Retina (tissue), 1 donor: Measurements from ENCODE around the gene LPXN.
A peak's percentile ranks its signal among the peaks of the same experiment; 100 is the strongest.
"Not testable (repeated sequence)": the region's sequence is repeated elsewhere in the genome, so short reads cannot be mapped to it uniquely, and the experiment has no call there.

ENCODE experiments used
- DNase-seq: peaks from one replicate; pipeline ENCODE4 v3.0.0-alpha.2; 2016

The LPXN gene

DNA sequence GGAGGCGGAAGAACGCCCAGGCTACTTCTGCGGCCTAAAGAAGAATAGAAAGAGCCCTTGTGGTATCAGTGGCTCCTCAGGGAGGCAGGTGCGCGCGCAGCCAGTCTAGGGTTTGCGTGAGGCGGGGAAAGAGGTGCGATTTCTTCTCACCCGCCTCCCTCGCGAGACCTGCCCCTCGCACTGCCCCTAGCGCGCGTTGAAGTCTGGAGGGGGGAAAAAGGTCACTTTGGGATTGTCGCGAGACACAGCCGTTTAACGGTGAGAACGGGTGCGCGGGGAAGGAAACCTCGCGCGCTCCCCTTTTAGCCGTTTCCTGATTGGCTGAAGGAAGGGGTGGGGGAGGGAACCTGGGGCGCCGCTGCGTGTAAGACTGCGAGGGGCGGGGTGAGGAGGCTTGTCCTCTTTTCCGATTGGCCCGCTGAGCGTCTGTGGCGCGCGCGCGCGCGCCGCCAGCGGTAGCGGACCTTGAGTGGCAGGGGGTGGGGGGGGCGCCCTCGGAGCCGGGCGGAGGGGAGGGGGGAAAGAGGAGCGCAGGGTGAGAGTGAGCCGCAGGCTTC lies 3.1 kb upstream of the LPXN start, which contains the start of gene ZFP91:
ZFP91 (plus strand) TSS at position 429 of the 557 bp plus-strand sequence. CDS start 219 bp downstream, outside the sequence.
- DNase-seq, result peak; percentile 99

DNA sequence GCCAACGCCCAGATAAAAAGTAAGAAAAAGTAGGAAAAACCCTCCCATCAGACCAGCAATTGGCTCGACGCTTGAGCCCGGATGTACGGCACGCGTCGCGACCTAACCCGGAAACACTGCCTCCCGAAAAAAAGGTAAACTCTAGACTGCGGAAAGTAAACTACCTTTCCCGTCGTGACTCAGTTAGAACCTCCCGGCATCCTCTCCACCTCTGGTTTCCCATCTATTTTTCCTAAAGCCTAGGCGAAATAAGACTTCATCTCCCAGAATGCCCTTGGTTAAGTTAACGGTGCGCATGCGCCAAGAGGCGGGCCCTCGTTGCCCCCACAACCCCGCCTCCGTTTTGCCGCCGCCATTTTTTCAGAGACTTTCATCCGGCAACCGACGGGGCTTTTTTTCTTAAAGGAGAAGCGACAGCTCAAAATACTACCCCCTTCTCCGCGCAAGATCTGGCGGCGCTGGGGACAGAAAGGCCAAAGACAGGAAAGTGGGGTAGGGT lies 2.5 kb upstream of the LPXN start:
- peak; percentile 99 for DNase-seq

DNA sequence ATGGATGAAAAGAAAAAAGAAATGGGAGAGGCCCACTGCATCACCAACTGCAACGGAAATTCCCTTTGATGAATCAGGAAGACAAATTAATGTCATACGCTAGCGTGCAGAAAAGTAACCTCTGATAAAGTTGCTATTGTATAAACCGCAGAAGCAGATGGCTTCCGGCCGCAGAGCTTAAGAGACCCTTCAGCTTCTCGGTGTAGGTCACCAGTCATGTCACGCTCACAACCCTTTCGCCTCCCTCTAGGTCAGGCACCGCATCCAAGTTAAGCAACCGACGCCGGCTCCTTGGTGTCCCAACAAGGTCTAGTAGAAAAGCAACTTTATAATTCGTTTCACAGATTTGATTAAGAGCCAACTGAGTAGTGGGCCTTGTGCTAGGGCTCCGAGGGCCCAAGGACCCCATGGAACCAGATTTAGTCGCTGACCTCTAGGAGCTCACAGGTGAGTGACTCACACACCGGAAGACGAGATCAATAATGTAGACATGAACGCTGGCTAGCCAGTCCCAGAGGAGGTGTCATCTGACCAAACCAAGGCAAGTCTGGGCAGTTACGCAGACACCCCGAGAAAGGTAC lies 2.0 kb upstream of the LPXN start:
- DNase-seq, result no peak

DNA sequence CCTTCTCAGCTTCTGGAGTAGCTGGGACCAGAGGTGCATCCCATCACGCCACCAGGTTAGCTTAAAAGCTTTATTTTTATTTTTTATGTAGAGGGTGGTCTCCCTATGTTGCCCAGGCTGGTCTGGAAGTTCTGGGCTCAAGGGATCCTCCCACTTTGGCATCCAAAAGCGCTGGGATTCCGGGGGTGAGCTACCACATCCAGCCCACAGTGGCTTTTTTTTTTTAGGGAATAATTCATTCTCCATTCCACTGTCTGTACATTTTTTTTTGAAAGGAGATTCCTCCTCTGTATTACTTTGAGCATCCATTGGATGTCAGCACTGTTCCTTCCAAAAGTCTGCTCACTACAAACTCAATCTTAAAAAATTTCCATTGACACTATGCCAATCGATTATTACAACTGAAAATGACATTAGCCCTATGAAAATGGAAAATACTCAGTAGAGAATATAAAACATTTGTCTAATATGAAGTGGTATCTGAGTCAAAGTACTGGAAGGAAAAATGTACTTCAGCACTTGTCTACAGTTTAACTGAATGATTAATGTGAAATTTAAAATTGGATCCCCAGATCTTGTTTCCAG lies 1.3 kb upstream of the LPXN start:
- DNase-seq, result no peak

DNA sequence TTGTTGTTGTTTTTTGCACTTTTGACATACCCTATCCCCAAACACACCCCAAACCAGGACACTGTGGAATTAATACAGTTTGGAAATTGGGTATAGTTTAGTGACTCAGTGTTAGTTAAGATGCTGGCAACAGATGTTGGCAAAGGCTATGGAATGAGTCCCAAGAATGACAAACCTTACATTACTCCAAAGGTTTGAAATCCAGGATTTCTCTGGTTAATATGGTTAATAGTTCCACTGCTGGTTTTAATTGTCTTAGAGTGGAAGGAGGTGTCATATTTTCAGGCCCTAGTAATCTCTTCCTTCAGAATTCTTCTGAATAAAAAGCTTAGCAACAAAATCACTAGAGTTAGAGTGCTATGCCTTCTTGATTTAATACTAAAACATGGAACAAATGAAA lies 775 bp downstream of the LPXN start:
- no peak for DNase-seq

DNA sequence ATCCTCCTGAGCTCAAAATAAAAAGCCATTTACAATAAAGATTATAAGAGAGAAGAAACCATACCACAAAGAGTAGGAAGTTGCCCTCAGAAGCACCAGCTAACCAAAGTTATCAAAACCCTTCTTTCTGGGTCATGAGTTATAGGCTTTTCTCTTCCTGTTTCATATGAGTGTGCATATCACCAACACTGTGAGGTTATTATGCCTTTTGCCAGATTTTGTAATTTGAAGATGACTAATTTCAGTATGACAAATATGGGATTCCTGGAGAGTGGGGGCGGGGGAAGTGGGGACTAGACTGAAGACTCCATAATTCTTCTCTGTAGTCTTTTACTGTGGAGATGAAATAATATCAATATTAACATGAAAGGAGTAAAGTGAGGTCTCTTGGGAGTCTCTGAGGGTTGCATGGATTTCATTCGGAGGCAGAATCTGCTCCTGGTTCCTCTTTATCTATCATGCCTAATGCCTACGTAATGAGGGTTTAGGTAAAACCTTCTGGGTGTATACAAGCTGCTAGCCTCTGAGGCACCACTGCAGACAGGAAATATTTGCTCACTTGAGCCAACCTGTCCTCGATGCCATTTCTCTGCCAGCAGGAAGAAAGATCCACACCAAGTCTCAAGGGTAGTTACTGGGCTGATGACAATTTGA lies 2.1 kb downstream of the LPXN start:
- no peak for DNase-seq

DNA sequence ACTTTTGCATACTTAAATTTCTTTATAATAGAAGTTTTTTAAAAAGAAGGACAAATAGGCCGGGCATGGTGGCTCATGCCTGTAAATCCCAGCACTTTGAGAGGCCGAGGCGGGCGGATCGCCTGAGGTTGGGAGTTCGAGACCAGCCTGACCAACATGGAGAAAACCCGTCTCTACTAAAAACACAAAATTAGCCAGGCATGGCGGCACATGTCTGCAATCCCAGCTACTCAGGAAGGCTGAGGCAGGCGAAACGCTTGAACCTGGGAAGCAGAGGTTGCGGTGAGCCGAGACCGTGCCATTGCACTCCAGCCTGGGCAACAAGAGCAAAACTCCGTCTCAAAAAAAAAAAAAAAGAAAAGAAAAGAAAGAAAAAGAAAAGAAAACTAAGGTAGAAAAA lies 2.8 kb downstream of the LPXN start:
- not testable (repeated sequence) for DNase-seq

DNA sequence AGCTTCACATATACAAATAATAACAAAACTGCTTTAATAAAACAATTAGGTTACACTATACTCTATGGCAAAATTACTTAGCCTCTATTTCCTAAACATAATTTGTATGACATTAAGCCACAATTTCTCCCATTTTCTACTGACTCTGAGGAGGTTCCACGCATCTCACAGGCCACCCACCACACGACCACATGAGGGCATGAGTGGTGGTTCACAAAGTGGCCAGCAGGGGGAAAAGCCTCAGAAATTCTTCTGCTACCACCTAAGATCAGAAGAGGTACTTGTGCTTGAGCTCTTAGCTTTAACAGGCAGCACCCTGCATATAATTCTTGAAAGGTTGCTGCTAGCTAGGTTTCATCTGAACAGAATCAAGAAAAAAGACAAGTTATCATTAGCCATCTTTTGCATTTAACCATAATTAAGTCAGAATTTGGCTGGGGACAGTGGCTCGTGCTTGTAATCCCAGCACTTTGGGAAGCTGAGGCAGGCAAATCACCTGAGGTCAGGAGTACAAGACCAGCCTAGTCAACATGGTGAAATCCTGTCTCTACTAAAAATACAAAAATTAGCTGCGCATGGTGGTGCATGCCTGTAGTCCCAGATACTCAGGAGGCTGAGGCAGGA lies 7.7 kb downstream of the LPXN start:
- peak; percentile 45 for DNase-seq

DNA sequence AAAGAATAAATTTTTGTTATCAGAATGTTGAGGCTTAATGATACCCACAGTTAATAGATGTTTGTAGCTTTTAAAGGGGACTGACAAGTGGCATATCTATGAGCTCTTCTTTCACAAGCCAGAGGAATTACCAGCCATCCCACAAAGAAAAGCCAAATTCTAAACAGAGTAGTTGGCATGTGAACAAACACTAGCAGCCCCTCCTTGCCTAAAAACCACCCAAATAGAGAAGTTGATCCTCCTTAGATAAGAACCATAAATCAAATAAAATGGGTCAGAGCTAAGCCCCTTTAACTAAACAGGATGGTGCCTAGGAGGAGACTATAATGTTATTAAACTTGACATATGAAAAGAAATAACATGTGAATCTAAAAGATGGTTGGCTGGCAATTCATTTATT lies 11.4 kb downstream of the LPXN start:
- no peak for DNase-seq

DNA sequence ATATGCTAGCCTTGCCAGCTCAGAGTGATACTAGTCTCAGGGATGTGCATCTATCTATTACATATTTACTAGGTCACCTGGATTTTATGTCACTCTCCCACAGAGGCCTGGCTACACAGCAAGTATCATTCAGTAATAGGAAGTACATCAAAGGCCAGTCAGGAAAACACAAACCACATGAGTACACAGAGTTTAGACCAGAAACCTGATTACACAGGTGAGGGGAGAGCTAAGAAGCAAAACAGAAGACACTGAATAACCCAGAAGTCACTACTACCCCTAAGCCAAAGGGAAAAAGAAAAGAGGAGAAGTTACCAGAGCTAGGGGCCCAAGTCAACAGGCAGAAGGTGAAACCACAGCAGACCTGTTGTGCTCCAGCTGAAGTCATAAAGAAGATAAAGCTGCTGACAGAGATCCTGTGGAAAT lies 13.3 kb downstream of the LPXN start:
- DNase-seq, result no peak

DNA sequence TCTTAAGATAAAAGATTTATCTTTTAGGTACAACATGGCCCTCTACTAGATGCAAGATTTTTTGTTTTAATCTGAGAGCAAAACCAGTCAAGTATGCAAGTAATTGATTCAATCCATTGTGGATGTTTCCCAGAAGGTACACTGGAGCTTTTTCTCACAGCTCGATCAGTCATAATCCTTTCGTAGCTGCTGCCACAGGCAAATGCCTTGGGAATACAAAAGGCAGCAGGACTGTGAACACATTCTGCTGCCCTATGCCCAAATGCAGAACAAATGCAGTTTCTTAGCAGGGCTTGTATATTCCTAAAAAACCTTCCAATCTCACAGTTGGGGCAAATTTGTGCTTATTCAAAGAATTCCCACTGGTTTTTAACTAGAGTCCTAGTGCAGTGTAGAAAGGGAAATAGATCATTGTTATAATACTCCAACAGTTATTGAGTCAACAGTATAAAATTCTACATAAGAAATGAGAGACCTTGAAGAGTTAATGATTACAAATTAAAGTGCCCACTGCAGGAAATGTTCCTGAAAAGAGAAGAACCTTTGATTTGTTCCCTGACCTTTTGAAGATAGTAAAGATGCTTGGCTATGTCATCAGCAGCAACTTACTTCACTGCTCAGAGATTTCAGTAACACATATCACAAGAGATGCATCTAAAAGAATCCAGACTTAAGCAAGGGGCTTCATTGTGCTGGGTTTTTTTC lies 14.1 kb downstream of the LPXN start:
- DNase-seq, result peak; percentile 34

DNA sequence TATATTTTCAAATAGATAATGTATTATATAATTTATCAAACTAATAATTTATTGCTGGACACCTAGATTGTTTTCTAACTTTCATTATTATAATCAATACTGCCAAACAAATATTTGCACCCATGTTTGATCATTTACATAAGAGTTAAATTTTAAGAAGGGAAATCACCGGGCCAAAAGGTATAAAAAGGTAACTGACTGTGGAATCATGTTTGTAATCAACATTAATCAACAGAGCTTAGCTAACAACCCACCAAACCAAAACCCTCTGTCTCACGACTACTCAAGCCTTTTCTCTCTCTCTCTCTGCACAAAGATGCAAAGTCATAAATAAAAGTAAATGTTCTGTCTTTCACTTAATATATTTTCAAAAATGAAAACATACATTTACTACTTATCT lies 14.8 kb downstream of the LPXN start:
- DNase-seq, result no peak

DNA sequence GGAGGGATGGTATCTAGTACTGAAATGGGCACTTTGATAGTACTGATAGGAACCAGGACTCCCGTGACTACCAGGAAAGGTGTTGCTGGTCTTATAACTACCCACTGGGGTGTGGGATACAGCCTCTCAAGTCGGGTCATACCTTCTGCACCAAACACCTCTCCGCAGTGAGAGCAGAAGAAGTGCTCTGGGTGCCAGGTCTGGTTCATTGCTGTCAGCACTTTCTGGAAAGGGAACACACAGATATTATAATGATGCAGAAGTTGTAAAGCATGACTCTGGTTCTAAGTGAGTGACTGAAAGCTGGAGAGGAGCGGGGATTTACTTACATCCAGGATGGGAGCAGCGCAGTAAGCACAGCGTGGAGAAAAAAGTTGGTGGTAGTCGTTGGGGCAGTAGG lies 26.0 kb downstream of the LPXN start:
- DNase-seq, result no peak

DNA sequence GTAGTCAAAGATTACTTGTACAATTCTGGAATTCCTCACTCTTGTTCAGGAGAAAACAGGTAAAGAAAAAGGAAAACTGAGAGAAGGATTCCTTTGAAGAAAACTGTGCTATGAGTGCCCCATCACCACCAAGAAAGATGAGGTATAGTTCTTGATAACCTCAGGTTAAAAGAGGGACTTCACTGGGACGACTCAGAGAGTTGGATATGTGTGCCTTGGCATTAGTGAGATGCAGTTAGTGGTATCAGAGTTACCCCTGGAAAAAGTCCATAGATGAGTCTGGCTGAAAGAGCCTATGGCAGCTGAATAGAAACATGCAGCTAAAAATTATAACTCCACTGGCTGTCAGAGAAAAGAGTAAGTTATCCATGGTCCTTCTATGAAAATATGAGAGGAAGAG lies 28.8 kb downstream of the LPXN start:
- DNase-seq, result no peak

DNA sequence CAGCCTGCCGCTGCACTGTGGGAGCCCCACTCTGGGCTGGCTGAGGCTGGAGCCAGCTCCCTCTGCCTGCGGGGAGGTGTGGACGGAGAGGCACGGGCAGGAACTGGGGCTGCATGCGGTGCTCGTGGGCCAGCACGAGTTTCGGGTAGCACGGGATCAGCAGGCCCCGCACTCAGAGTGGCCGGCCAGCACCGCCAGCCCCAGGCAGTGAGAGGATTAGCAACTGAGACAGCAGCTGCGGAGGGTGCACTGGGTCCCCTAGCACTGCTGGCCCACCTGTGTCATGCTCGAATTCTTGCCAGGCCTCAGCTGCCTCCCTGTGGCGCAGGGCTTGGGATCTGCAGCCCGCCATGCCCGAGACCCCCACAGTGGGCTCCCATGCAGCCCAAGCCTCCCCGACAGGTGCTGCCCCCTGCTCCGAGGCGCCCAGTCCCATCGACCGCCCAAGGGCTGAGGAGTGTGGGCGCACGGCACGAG lies 43.8 kb downstream of the LPXN start:
- no peak for DNase-seq

DNA sequence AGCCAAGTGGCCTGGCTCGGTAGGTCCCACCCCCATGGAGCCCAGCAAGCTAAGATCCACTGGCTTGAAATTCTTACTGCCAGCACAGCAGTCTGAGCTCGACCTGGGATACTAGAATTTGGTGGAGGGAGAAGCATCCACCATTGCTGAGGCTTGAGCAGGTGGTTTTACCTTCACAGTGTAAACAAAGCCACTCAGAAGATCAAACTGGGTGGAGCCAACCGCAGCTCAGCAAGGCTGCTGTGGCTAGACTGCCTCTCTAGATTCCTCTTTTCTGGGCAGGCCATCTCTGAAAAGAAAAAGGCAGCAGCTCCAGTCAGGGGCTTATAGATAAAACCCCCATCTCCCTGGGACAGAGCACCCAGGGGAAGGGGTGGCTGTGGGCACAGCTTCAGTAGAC lies 45.4 kb downstream of the LPXN start:
- no peak for DNase-seq

DNA sequence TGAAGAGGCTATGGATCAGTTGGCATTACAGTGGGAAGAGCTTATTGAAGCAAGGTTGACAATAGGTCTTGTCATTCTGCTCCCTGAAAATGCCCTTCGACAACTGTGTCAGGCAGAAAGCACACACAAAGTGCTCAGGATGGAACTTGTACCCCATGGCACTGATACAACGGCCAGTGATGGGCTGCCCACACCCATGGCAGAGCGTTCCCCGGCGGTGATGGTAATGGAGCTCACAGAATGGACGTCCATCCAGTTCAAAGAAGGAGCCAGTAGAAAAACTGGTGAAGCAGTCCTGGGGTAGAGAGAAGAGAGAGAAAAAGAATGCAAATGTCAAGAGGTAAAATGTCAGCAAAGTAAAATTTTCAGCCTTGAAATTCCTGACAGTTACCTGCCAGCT lies 48.2 kb downstream of the LPXN start:
- DNase-seq, result no peak

DNA sequence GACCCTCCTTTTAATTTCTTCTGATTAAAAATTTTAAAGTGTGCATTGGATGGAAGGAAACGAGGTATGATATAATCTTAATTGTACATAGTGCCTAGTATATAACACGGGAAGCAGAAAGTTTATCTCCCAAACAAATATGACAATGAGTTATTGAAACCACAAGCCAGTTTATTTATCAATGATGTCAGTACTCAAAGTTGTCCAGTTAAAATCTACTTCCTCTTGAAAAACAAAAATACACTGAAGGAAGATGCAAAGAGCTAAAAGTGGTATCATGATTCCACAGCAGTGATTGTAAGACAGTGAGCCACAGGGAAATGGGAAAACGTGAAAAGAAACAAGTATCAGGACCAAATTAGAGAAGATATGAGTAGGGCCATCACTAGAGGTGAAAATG lies 48.9 kb downstream of the LPXN start:
- no peak for DNase-seq

DNA sequence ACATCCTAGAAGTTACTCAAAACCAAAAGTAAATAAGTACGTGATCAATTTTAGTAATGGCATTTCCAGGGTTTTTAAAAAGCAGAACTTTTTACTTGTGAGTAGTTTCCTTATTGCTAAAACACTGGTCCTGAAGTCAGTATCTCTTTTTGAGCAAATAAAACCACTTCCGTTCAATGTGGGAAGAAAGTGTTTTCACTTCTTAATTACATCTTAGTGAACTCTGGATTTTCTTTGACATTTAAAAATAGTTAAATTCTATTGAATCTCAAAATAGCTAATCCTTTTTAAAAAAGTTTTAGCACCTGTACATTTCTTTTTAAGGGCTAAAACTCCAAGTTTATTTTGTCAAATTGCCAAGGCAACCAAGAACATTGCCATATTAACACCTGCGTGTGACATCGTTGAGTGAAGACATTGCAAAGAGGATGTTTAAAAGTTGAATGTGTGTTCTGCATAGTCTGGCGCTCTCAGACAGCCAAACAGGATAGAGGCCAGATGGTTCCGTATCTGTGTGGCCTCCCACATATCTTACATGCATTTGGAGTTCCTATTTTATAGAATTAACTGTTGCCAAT lies 50.5 kb downstream of the LPXN start:
- no peak for DNase-seq

DNA sequence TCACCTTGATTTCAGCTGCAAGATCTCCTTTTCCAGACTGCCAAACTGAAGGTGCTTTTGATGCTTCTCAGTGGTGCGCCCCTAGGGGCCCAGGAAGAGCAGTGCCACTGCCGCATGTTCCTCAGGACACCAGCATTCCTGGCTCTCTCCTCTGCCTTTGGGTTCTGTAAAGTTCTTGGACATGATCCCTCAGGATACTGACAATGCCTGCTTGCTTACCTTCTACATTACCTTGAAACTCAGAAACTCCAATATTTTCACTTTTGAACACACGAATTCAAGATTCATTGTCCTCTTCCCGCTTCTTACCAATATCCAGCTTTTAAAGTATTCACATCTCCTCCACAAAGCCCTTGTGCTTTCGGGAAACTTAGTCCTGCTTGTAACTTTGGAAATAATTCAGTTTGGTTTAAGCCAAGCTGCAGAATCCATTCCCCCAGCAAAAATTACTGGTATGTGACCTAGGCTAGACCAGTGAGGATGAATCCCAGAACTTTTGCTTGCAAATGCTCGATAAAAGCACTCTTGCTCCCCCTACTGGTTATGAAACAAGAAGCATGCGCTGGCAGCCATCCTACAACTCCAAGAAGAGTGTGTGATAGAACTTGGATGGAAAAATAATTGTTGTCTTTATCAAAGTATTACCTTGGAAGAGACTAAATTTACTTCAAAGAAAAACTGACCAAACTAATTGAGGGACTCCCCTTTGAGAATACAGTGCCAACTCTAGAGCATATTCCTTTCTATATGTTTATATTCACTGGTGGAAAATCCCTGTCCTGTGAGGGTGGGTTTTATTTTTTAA lies 51.2 kb downstream of the LPXN start:
- DNase-seq, result peak; percentile 63

DNA sequence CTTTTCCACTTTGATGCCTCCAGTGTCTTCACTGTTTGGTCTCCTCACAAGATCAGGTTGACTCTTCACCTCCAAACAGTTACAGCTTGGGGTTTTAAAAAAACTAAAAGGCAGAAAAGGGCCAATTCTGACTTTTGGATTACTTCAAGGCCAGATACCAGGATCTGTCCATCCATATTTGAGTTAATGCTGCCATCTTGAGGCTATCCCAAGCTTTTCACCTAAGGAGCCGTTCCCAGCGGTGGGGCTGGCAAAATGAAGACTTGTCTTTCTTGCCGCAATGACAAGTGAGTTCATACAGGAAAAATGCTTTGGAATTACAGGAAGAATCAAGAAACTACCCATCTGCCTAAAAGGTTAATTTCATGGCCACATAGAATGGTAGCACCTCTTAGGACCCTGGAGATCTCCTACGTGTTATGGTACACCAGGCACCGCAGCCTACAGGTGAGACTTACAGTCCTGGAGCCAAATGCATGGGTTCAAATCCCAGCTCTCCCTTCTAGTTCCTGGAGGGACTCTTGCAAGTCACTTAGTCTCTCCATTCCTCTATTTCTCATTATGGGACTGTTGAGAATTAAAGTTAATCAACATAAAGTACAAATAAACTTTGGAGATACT lies 61.8 kb downstream of the LPXN start:
- DNase-seq, result peak; percentile 55
